HEK293 (cell line): ENCODE results near the gene DNMT3B.

Experiments used
- CTCF ChIA-PET: fragments of 350-600 bp; formaldehyde crosslinking; extraction: SDS; loops from one replicate; lab custom pipeline; 2021; ENCODE audit warnings: antibody characterized with exemption; lab: Yijun Ruan, JAX
- POLR2A ChIA-PET: fragments of 300-600 bp; formaldehyde crosslinking; extraction: SDS; loops from one replicate; lab custom pipeline; 2020; ENCODE audit warnings: antibody characterized with exemption, inconsistent platforms; lab: Yijun Ruan, JAX
- H3K27ac ChIP-seq: fragments of 200-500 bp; sonication (Bioruptor generic); 2 replicates; pipeline ENCODE4 v1.5.1; 2014; ENCODE audit warnings: low read depth, low read length, control low read depth, inconsistent platforms; ENCODE audit errors: extremely low read depth
- H3K36me3 ChIP-seq, 2 experiments: fragments of 200-500 bp in 1 of 2; sonication (Bioruptor generic) in 1 of 2; 1 replicate in 1 of 2; 2 replicates in 1 of 2; pipeline ENCODE4 v1.5.1; 2014 to 2017; ENCODE audit warnings: inconsistent platforms in 2 of 2, low read length in 2 of 2; ENCODE audit not compliant: control insufficient read depth in 2 of 2, insufficient read depth in 1 of 2
- H3K4me1 ChIP-seq: fragments of 200-500 bp; sonication (Bioruptor generic); 2 replicates; pipeline ENCODE4 v1.5.1; 2014; ENCODE audit warnings: mild to moderate bottlenecking, low read length, inconsistent platforms; ENCODE audit not compliant: control insufficient read depth, insufficient read depth
- H3K4me3 ChIP-seq: 2 replicates; pipeline ENCODE4 v1.5.1; 2011; ENCODE audit warnings: low read depth, mild to moderate bottlenecking, control low read depth, low read length, moderate library complexity
- H3K9me3 ChIP-seq: fragments of 200-500 bp; sonication (Bioruptor generic); 2 replicates; pipeline ENCODE4 v1.5.1; 2014; ENCODE audit warnings: low read depth, low read length, inconsistent platforms; ENCODE audit not compliant: control insufficient read depth, insufficient read depth
- KLF1 ChIP-seq: fragments of 450-650 bp; formaldehyde crosslinking; IDR thresholded peaks from 2 replicates; pipeline ENCODE4 v1.5.1; 2016; ENCODE audit warnings: missing biosample characterization, missing genetic modification characterization
- MEIS1 ChIP-seq: sonication (generic); formaldehyde crosslinking; IDR thresholded peaks from 2 replicates; pipeline ENCODE4 v1.8.1; 2022; ENCODE audit warnings: missing genetic modification reagents, mild to moderate bottlenecking, borderline replicate concordance
- RBAK ChIP-seq: fragments of 450-650 bp; formaldehyde crosslinking; IDR thresholded peaks from 2 replicates; pipeline ENCODE4 v1.5.1; 2016; ENCODE audit warnings: missing biosample characterization, missing genetic modification characterization
- WT1 ChIP-seq: fragments of 450-650 bp; formaldehyde crosslinking; IDR thresholded peaks from 2 replicates; pipeline ENCODE4 v1.5.1; 2016; ENCODE audit warnings: missing biosample characterization, missing genetic modification characterization
- YY1 ChIP-seq: fragments of 450-650 bp; formaldehyde crosslinking; IDR thresholded peaks from 2 replicates; pipeline ENCODE4 v1.5.1; 2018; ENCODE audit warnings: missing biosample characterization, missing genetic modification characterization
- ZNF16 ChIP-seq: fragments of 450-650 bp; formaldehyde crosslinking; IDR thresholded peaks from 2 replicates; pipeline ENCODE4 v1.5.1; 2016; ENCODE audit warnings: low read depth, missing biosample characterization, missing genetic modification characterization
- ZNF214 ChIP-seq: fragments of 450-650 bp; formaldehyde crosslinking; IDR thresholded peaks from 2 replicates; pipeline ENCODE4 v1.5.1; 2017; ENCODE audit warnings: missing biosample characterization, mild to moderate bottlenecking, missing genetic modification characterization, borderline replicate concordance
- ZNF335 ChIP-seq: fragments of 450-650 bp; formaldehyde crosslinking; conservative IDR thresholded peaks from 2 replicates; pipeline ENCODE4 v1.5.1; 2016; ENCODE audit warnings: missing biosample characterization, missing genetic modification characterization
- ZNF394 ChIP-seq: fragments of 450-650 bp; formaldehyde crosslinking; IDR thresholded peaks from 2 replicates; pipeline ENCODE4 v1.5.1; 2016; ENCODE audit warnings: missing biosample characterization, missing genetic modification characterization, mild to moderate bottlenecking, moderate library complexity, borderline replicate concordance
- ZNF529 ChIP-seq: fragments of 450-650 bp; formaldehyde crosslinking; IDR thresholded peaks from 2 replicates; pipeline ENCODE4 v1.5.1; 2017; ENCODE audit warnings: missing genetic modification characterization, missing biosample characterization; ENCODE audit not compliant: insufficient replicate concordance
- ZNF555 ChIP-seq: fragments of 450-650 bp; formaldehyde crosslinking; conservative IDR thresholded peaks from 2 replicates; pipeline ENCODE4 v1.5.1; 2017; ENCODE audit warnings: missing biosample characterization, mild to moderate bottlenecking, missing genetic modification characterization, inconsistent platforms
- ZNF571 ChIP-seq: fragments of 450-650 bp; formaldehyde crosslinking; IDR thresholded peaks from 2 replicates; pipeline ENCODE4 v1.5.0; 2017; ENCODE audit warnings: missing biosample characterization, missing genetic modification characterization
- ZNF600 ChIP-seq: fragments of 450-650 bp; formaldehyde crosslinking; IDR thresholded peaks from 2 replicates; pipeline ENCODE4 v1.5.1; 2016; ENCODE audit warnings: missing biosample characterization, missing genetic modification characterization
- ZNF76 ChIP-seq: fragments of 450-650 bp; formaldehyde crosslinking; IDR thresholded peaks from 2 replicates; pipeline ENCODE4; 2016; ENCODE audit warnings: low read depth, missing biosample characterization, missing genetic modification characterization, borderline replicate concordance
- ZNF792 ChIP-seq: fragments of 450-650 bp; formaldehyde crosslinking; IDR thresholded peaks from 2 replicates; pipeline ENCODE4 v1.5.1; 2016; ENCODE audit warnings: missing biosample characterization, missing genetic modification characterization
- TF ChIP-seq, protein P1 (sequence below): fragments of 450-650 bp; formaldehyde crosslinking; IDR thresholded peaks from 2 replicates; pipeline ENCODE4 v1.5.1; 2016; ENCODE audit warnings: missing biosample characterization, missing genetic modification characterization
- TF ChIP-seq, protein P2 (sequence below): fragments of 450-650 bp; formaldehyde crosslinking; IDR thresholded peaks from 2 replicates; pipeline ENCODE4 v1.5.1; 2016; ENCODE audit warnings: missing biosample characterization, missing genetic modification characterization, borderline replicate concordance
- TF ChIP-seq, protein P3 (sequence below): fragments of 450-650 bp; formaldehyde crosslinking; IDR thresholded peaks from 2 replicates; pipeline ENCODE4 v1.5.1; 2016; ENCODE audit warnings: missing biosample characterization, missing genetic modification characterization
- TF ChIP-seq, protein P4 (sequence below): fragments of 450-650 bp; formaldehyde crosslinking; IDR thresholded peaks from 2 replicates; pipeline ENCODE4 v1.5.1; 2016; ENCODE audit warnings: missing biosample characterization, missing genetic modification characterization

Gene DNMT3B

DNA sequence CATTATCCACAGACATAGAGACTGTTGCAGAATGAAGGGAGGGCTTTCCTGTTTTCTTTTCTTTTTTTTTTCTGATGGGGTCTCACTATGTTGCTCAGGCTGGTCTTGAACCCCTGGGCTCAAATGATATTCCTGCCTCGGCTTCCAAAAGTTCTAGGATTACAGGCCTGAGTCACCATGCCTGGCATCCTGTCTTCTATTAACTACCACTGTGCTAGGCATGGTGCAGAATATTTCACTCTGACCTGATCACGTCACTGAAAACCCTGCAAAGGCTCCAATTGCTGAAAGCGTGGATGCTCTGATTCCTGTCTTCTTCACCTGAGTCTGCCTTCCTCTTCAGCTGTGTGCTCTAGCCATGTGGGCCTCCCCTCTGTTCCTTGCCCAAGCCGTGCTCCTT is 8.5 kb upstream of the DNMT3B start:
- H3K27ac ChIP-seq: no peak overlapping the region
- H3K4me1 ChIP-seq: no peaks in the 10 kb centered on the region
- H3K9me3 ChIP-seq: no peaks in the 10 kb centered on the region
- H3K4me3 ChIP-seq: no peak overlapping the region
- TF ChIP-seq ZNF600 (tag by site-specific recombination): no peak
- no peak for TF ChIP-seq ZNF394 (tag by site-specific recombination)
- no peak for TF ChIP-seq WT1 (tag by site-specific recombination)
- no peak for TF ChIP-seq ZNF76 (tag by site-specific recombination)
- TF ChIP-seq, protein P1, sequence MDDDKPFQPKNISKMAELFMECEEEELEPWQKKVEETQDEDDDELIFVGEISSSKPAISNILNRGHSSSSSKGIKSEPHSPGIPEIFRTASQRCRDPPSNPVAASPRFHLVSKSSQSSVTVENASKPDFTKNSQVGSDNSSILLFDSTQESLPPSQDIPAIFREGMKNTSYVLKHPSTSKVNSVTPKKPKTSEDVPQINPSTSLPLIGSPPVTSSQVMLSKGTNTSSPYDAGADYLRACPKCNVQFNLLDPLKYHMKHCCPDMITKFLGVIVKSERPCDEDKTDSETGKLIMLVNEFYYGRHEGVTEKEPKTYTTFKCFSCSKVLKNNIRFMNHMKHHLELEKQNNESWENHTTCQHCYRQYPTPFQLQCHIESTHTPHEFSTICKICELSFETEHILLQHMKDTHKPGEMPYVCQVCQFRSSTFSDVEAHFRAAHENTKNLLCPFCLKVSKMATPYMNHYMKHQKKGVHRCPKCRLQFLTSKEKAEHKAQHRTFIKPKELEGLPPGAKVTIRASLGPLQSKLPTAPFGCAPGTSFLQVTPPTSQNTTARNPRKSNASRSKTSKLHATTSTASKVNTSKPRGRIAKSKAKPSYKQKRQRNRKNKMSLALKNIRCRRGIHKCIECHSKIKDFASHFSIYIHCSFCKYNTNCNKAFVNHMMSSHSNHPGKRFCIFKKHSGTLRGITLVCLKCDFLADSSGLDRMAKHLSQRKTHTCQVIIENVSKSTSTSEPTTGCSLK (tag by site-specific recombination): no peak
- TF ChIP-seq, protein P2, sequence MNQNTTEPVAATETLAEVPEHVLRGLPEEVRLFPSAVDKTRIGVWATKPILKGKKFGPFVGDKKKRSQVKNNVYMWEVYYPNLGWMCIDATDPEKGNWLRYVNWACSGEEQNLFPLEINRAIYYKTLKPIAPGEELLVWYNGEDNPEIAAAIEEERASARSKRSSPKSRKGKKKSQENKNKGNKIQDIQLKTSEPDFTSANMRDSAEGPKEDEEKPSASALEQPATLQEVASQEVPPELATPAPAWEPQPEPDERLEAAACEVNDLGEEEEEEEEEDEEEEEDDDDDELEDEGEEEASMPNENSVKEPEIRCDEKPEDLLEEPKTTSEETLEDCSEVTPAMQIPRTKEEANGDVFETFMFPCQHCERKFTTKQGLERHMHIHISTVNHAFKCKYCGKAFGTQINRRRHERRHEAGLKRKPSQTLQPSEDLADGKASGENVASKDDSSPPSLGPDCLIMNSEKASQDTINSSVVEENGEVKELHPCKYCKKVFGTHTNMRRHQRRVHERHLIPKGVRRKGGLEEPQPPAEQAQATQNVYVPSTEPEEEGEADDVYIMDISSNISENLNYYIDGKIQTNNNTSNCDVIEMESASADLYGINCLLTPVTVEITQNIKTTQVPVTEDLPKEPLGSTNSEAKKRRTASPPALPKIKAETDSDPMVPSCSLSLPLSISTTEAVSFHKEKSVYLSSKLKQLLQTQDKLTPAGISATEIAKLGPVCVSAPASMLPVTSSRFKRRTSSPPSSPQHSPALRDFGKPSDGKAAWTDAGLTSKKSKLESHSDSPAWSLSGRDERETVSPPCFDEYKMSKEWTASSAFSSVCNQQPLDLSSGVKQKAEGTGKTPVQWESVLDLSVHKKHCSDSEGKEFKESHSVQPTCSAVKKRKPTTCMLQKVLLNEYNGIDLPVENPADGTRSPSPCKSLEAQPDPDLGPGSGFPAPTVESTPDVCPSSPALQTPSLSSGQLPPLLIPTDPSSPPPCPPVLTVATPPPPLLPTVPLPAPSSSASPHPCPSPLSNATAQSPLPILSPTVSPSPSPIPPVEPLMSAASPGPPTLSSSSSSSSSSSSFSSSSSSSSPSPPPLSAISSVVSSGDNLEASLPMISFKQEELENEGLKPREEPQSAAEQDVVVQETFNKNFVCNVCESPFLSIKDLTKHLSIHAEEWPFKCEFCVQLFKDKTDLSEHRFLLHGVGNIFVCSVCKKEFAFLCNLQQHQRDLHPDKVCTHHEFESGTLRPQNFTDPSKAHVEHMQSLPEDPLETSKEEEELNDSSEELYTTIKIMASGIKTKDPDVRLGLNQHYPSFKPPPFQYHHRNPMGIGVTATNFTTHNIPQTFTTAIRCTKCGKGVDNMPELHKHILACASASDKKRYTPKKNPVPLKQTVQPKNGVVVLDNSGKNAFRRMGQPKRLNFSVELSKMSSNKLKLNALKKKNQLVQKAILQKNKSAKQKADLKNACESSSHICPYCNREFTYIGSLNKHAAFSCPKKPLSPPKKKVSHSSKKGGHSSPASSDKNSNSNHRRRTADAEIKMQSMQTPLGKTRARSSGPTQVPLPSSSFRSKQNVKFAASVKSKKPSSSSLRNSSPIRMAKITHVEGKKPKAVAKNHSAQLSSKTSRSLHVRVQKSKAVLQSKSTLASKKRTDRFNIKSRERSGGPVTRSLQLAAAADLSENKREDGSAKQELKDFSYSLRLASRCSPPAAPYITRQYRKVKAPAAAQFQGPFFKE (tag by site-specific recombination): no peak
- TF ChIP-seq, protein P3, sequence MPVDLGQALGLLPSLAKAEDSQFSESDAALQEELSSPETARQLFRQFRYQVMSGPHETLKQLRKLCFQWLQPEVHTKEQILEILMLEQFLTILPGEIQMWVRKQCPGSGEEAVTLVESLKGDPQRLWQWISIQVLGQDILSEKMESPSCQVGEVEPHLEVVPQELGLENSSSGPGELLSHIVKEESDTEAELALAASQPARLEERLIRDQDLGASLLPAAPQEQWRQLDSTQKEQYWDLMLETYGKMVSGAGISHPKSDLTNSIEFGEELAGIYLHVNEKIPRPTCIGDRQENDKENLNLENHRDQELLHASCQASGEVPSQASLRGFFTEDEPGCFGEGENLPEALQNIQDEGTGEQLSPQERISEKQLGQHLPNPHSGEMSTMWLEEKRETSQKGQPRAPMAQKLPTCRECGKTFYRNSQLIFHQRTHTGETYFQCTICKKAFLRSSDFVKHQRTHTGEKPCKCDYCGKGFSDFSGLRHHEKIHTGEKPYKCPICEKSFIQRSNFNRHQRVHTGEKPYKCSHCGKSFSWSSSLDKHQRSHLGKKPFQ (tag by site-specific recombination): no peak
- TF ChIP-seq ZNF571 (tag by site-specific recombination): no peak
- no peak for TF ChIP-seq YY1 (tag by site-specific recombination)
- TF ChIP-seq, protein P4, sequence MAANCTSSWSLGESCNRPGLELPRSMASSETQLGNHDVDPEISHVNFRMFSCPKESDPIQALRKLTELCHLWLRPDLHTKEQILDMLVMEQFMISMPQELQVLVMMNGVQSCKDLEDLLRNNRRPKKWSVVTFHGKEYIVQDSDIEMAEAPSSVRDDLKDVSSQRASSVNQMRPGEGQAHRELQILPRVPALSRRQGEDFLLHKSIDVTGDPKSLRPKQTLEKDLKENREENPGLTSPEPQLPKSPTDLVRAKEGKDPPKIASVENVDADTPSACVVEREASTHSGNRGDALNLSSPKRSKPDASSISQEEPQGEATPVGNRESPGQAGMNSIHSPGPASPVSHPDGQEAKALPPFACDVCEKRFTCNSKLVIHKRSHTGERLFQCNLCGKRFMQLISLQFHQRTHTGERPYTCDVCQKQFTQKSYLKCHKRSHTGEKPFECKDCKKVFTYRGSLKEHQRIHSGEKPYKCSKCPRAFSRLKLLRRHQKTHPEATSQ (tag by site-specific recombination): no peak
- no peak for TF ChIP-seq ZNF529 (tag by site-specific recombination)
- no peak for TF ChIP-seq ZNF214
- TF ChIP-seq ZNF792 (tag by site-specific recombination): no peak
- TF ChIP-seq RBAK (tag by site-specific recombination): no peak
- TF ChIP-seq KLF1 (tag by site-specific recombination): no peak
- no peak for TF ChIP-seq ZNF335 (tag by site-specific recombination)
- TF ChIP-seq MEIS1 (CRISPR knock-in tag): no peak
- no peak for TF ChIP-seq ZNF555 (tag by site-specific recombination)
- no peak for TF ChIP-seq ZNF16 (tag by site-specific recombination)
- TF ChIP-seq, all 188 proteins: peak for 0
- H3K36me3 ChIP-seq: no peaks in the 10 kb centered on the region
- ChIA-PET POLR2A (interaction anchor here (1.3 kb wide), 1 partner anchor 9 kb away, joined by 8 read pairs; the partner anchor contains the start of gene DNMT3B), CTCF (no interaction called here)
